ENCODE data around the gene ALKBH2. TPM values are rescaled to one million over a fixed set of nuclear protein-coding genes. Genes with fewer than 3 reads are reported as not detected.

The ALKBH2 gene
- total RNA-seq, 1 donor from 2014 or later, result 10.8 TPM

DNA sequence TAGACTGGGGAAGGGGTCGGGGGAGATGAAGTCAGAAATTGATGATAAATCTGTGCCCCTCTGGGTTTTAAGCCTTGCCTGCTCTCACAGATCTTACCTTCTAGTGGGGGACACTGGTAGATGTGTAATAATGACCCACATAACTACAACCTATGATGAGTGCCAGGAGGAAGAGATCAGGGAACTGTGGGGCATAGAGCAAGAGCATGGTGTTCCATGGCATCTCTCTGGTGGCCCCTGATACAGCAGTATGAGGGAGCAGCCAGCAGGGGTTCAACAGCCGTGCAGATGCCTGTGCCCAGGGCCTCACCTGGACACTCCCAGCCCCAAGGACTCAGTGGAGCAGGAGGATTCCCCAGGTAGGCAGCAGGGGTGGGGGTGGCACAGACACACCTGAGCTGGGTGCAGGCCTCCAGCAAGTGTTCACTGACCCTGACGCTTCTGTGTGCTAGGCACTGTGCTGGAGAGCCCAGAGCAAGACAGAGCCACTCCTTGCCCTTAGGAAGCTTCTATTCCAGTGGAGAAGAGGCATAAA lies 28.1 kb upstream of the ALKBH2 start:
- H3K4me3 ChIP-seq (ENCODE audit: low read depth, low read length), result no peak overlapping the region
- TF ChIP-seq, protein P1, sequence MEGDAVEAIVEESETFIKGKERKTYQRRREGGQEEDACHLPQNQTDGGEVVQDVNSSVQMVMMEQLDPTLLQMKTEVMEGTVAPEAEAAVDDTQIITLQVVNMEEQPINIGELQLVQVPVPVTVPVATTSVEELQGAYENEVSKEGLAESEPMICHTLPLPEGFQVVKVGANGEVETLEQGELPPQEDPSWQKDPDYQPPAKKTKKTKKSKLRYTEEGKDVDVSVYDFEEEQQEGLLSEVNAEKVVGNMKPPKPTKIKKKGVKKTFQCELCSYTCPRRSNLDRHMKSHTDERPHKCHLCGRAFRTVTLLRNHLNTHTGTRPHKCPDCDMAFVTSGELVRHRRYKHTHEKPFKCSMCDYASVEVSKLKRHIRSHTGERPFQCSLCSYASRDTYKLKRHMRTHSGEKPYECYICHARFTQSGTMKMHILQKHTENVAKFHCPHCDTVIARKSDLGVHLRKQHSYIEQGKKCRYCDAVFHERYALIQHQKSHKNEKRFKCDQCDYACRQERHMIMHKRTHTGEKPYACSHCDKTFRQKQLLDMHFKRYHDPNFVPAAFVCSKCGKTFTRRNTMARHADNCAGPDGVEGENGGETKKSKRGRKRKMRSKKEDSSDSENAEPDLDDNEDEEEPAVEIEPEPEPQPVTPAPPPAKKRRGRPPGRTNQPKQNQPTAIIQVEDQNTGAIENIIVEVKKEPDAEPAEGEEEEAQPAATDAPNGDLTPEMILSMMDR (conservative IDR thresholded peaks at IDR 0.05; ENCODE audit: low read depth, low read length), result no peak
- no peak for DNase-seq (ENCODE audit: low read depth)

DNA sequence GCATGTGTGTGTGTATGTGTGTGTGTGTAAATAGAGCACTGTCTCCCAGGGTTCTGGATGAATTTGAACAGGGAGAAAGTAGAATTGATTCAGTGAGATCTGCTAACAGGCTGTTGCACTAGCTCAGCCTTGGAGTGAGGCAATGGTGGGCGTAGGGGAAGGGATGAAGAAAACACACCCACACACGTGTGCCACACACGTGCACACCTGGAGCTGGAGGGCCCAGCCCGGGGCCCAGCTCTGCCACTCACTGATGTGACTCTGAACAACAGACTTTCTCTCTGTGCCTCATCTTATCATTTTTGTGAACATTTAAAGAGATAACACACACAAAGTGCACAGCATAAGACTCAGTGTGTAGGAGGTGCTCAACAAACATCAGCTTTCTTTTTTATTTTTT lies 27.3 kb upstream of the ALKBH2 start:
- DNase-seq (ENCODE audit: low read depth), result no peak
- TF ChIP-seq, protein P1 (conservative IDR thresholded peaks at IDR 0.05; ENCODE audit: low read depth, low read length), result no peak

DNA sequence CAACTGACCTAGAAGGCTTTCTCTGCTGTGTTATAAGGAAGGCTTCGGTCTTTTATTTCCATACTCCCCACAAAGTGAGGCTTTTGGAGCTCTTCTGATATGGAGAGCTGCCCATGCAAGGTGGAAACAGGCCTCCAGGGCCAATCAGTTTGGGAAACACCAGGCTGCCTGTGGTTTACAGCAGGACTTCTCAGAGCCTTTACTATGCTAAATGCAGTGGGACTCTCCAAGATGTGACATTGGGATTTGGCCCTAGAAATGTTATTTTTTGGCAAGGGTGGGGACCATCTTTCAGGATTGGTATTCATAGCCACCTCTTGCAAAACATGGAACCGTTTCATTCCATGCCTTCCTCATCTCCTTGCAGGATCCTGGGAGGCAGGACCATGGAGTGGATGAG lies 26.8 kb upstream of the ALKBH2 start:
- no peak overlapping the region for H3K4me3 ChIP-seq (ENCODE audit: low read depth, low read length)
- no peak for DNase-seq (ENCODE audit: low read depth)
- TF ChIP-seq, protein P1 (conservative IDR thresholded peaks at IDR 0.05; ENCODE audit: low read depth, low read length), result no peak

More for the DNA sequence above, 27.3 kb upstream of the ALKBH2 start:
- H3K4me3 ChIP-seq (ENCODE audit: low read depth, low read length), result no peak overlapping the region

DNA sequence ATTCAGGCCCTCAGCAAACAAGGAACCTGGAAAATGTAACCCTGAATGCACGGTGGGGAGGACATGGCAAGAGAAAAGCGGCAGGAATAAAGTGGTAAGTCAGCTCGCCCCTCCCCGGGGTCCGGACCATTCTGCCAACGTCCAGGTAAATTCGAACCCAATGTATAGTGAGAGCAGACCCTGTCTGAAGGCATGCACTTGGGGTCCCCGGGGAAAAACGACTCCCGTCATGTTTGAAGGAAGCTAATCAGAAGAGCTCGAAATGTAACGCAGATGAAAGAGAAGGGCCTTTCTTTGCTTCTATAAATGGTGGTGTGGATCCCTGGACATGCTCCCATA lies 23.3 kb upstream of the ALKBH2 start:
- TF ChIP-seq, protein P1 (conservative IDR thresholded peaks at IDR 0.05; ENCODE audit: low read depth, low read length), result no peak
- DNase-seq (ENCODE audit: low read depth), result no peak
- H3K4me3 ChIP-seq (ENCODE audit: low read depth, low read length), result no peak overlapping the region

DNA sequence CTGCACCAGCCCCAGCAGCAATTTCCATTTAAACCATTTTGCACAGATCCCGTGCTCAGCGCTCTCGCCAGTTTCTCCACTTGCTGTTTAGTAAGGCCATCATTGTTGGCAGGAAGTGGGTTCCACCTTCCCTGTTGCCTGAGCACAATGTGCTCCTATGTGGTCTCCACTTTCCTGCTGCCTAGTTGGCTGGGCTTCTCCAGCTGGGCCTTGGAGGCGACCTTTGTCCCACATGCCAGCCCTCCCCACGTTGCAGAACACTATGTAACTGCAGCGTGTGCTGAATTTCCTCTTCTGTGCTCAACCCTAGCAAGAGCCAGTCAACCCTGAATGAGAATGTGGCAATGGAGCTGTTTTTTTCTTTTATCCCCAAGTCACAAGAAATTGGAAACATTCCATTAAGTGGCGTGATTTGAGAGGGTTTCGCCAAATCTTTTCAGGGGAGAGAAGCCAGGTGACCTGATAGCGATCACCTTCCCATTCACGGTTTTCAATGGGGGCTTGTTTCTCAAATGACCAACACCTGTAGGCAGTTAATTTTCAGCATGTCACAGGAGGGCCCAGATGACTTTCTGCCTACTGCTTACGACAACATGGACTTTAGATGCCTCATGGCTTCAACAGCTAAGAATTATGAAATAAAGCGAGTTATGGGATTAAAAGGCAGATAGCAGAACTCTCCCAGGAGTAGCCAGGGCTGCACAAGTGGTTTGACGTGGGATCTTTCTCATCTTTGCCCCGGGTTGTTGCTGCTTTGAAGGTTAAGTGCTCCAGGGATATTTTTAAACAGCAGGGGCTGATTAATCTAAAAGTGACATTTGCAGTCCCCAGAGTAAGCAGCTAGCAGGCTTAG lies 22.7 kb upstream of the ALKBH2 start, which contains the start of gene ACACB:
Gene ACACB (plus strand): TSS at position 830 of the 853 bp plus-strand sequence. CDS start 22,819 bp downstream, outside the sequence.
- peak; percentile 66 for DNase-seq (ENCODE audit: low read depth)
- TF ChIP-seq, protein P1 (conservative IDR thresholded peaks at IDR 0.05; ENCODE audit: low read depth, low read length), result no peak
- H3K4me3 ChIP-seq (ENCODE audit: low read depth, low read length), result no peak within 1 kb of the TSS

DNA sequence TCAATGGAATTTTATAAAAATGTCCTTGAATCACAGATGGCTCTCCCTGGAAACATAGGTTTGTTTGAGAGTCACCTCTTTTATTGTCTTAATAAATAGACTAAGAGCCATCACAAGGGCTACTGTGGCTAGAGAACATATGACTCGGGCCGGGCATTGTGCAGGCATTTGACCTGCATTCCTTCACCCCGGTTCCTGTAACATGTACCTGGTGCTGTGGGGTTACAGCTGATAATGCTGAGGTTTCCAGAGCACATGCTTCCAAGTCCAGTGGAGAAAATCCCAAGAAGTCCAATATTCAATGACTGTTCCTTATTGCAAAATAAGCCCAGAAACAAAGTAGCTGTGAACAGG lies 22.1 kb upstream of the ALKBH2 start:
- TF ChIP-seq, protein P1 (conservative IDR thresholded peaks at IDR 0.05; ENCODE audit: low read depth, low read length), result no peak
- no peak overlapping the region for H3K4me3 ChIP-seq (ENCODE audit: low read depth, low read length)
- DNase-seq (ENCODE audit: low read depth), result no peak
